ENCODE results near the gene CSAD. TPM values are rescaled to one million over a fixed set of nuclear protein-coding genes. Genes with fewer than 3 reads are reported as not detected.
A peak's percentile ranks its signal among the peaks of the same experiment; 100 is the strongest.

The CSAD gene
- total and polyA plus RNA-seq, 2 of the 13 experiments (the other 11 are each of a cell fraction or from before 2014, with no cell fraction given) = 7.2 to 23.5 TPM

- TF ChIP-seq ARID5B (CRISPR knock-in tag; IDR thresholded peaks at IDR 0.05) (0 out of 2 replicates have a peak, but pooled peaks have one; percentile 29), MAX (IDR thresholded peaks at IDR 0.05) (0 out of 2 replicates have a peak, but pooled peaks have one; percentile 31), TBL1XR1 (IDR thresholded peaks at IDR 0.05; ENCODE audit: borderline replicate concordance, low read length, partially characterized antibody) (no peak)
Observed at GRCh38 chr12:53221203-53222080, 40.7 kb upstream of the CSAD start (continued).

- WGBS (ENCODE audit: low lambda C conversion rate) = 2% methylated on average over 8 of the region's 42 CpGs
- no peaks in the 10 kb centered on the region for H4K20me1 ChIP-seq (ENCODE audit: insufficient read depth, low read length)
- no peak overlapping the region for H2AFZ ChIP-seq (ENCODE audit: low read length)
- H3K27ac ChIP-seq (ENCODE audit: extremely low read length, insufficient read depth, low read length) = peak overlapping the region; percentile 88
- H3K27me3 ChIP-seq (ENCODE audit: control insufficient read depth in 1 of 2, insufficient read depth in 2 of 2, low read length in 2 of 2) = peaks cover 0 to 20% of the 10 kb centered on the region in 2 experiments; a peak in 3 of 5 replicates
- FAIRE-seq (peak; percentile 43), DNase-seq (ENCODE audit: low spot score) (peak; percentile 81), ATAC-seq (peak; percentile 80)
- H3K36me3 ChIP-seq (replicated peaks in 1 of 2; ENCODE audit: control insufficient read depth in 1 of 2, insufficient read depth in 2 of 2, low read length in 2 of 2) = no peaks in the 10 kb centered on the region
- H3K4me3 ChIP-seq (replicated peaks in 1 of 3; ENCODE audit: insufficient read depth in 1 of 3, low read depth in 2 of 3, low read length in 3 of 3) = peak overlapping the region; percentile 75 to 89 (median 89)
- no peaks in the 10 kb centered on the region for H3K79me2 ChIP-seq (ENCODE audit: insufficient read depth, low read length)
- no TSS peak for BruUV-seq (replicated peaks)
- POLR2A ChIA-PET = interaction anchor here (1.0 to 3.7 kb wide), 10 partner anchors 10 to 280 kb away, joined by 3 to 17 read pairs (median 8); partner anchors contain the start of genes AAAS, CSAD, ESPL1 and PFDN5
- H3K4me1 ChIP-seq (ENCODE audit: insufficient read depth, low read length) = peaks cover 73% of the 10 kb centered on the region
- intact Hi-C loops (cut with micrococcal nuclease; ENCODE audit: unreplicated experiment) (loop anchor here (5.0 kb wide), 1 partner anchor 77 kb away; the partner anchor contains the start of genes MYG1 and PFDN5), in situ Hi-C loops (cut with HindIII; ENCODE audit: extremely low pct_ligation_motif_present, low pct_unique_long_range_greater_than_20kb) (no loop called here)
- peak overlapping the region; percentile 100 for H3K4me2 ChIP-seq (ENCODE audit: low read depth, low read length)
- peak overlapping the region; percentile 85; the same call in 1 of the 2 replicates for H3K9ac ChIP-seq (ENCODE audit: insufficient read depth, low read depth, low read length)
- CTCF ChIA-PET (ENCODE audit: low intra/inter-chr PET ratio, low total read pairs) = no interaction called here
- H3K9me3 ChIP-seq (ENCODE audit: low read length) = no peaks in the 10 kb centered on the region
- TF ChIP-seq CCDC6 (CRISPR knock-in tag; IDR thresholded peaks at IDR 0.05) (peak; percentile 62; the same call in 1 of the 2 replicates), CENPBD1 (CRISPR knock-in tag; IDR thresholded peaks at IDR 0.05; ENCODE audit: borderline replicate concordance, low read depth) (no peak), HMG20B (CRISPR knock-in tag; conservative IDR thresholded peaks at IDR 0.05) (peak; percentile 55; the same call in 1 of the 2 replicates), BCL3 (CRISPR knock-in tag; IDR thresholded peaks at IDR 0.05) (no peak), U2AF2 (IDR thresholded peaks at IDR 0.05; ENCODE audit: low read depth, low read length) (no peak), ZNF20 (CRISPR knock-in tag; IDR thresholded peaks at IDR 0.05) (peak; percentile 98), YEATS2 (CRISPR knock-in tag; IDR thresholded peaks at IDR 0.05; ENCODE audit: borderline replicate concordance) (0 out of 2 replicates have a peak, but pooled peaks have one; percentile 17), MYPOP (CRISPR knock-in tag; IDR thresholded peaks at IDR 0.05) (no peak; the same call in 1 of the 2 replicates)
Observed at GRCh38 chr12:53220694-53221202, 40.0 kb upstream of the CSAD start.

Measured in HepG2 (cell line).